Ovary (tissue), 9 donors: Measurements from ENCODE around the gene AP1S1. TPM values are rescaled to one million over a fixed set of nuclear protein-coding genes. Genes with fewer than 3 reads are reported as not detected.

Experiments used
- DNase-seq, 5 donors: peaks; one replicate each; pipeline ENCODE4 v3.0.0-alpha.2; 2019 to 2020
- H3K27ac ChIP-seq, 2 donors: fragments of 200-600 bp; one replicate each; pipeline versions ENCODE4 v1.5.1 to v1.8.0; 2019 to 2022
- H3K27me3 ChIP-seq: fragments of 200-600 bp; one replicate; pipeline ENCODE4 v1.8.0; 2022
- H3K36me3 ChIP-seq: fragments of 200-600 bp; sonication (generic); one replicate; pipeline ENCODE4 v1.5.1; 2019
- H3K4me1 ChIP-seq: one replicate; pipeline ENCODE4 v1.8.1; 2013; ENCODE audit warnings: mild to moderate bottlenecking, moderate library complexity; ENCODE audit not compliant: insufficient read depth
- H3K4me3 ChIP-seq: fragments of 200-600 bp; sonication (generic); one replicate; pipeline ENCODE4 v1.5.1; 2017
- H3K9me3 ChIP-seq, 2 donors: fragments of 200-600 bp in 1 of 2; sonication (generic) in 1 of 2; one replicate each; pipeline versions ENCODE4 v1.5.1 to v1.8.1; 2013 to 2019; ENCODE audit warnings: mild to moderate bottlenecking in 1 of 2, moderate library complexity in 1 of 2
- EP300 ChIP-seq: sonication (generic); formaldehyde crosslinking; IDR thresholded peaks from one replicate; pipeline ENCODE4 v1.6.1; 2017; ENCODE audit warnings: antibody characterized with exemption
- POLR2A ChIP-seq: fragments of 450-650 bp; IDR thresholded peaks from one replicate; pipeline ENCODE4 v1.6.1; 2017; ENCODE audit warnings: antibody characterized with exemption, mild to moderate bottlenecking, moderate library complexity
- whole genome bisulfite sequencing, 3 donors: extraction: QIAGEN DNeasy Blood & Tissue Kit in 1 of 3; methylation state at CpG; one replicate each; pipeline versions ENCODE4 v1.1.5 to v1.1.7; 2013 to 2017; 5-methylcytosine and 5-hydroxymethylcytosine counted together
- intact Hi-C, 4 donors: fragments of 100-400 bp; cut with DNase I; formaldehyde crosslinking; loops; one replicate each; pipeline versions ENCODE4 v1.11.0 to v1.15.1; 2022 to 2023
- polyA plus RNA-seq, 2 donors: library from polyadenylated mRNA; stranded (reverse); fragments of 200-250 nt in 1 of 2; fragments of 350-450 nt in 1 of 2; fragmentation: Illumina TruSeq in 1 of 2; extraction: RNeasy Lipid Tissue Mini Kit (QIAGEN cat#74804) in 1 of 2; gene quantifications; one replicate each; pipeline ENCODE4 v1.2.3, GENCODE V29; 2013 to 2014
- total RNA-seq, 7 donors: library from RNA; depleted of rRNA in 2 of 7; stranded (reverse); fragments of >200 nt in 2 of 7; fragmentation: NEBNext Ultra II Directional in 3 of 7; extraction: Animal tissue kit (Norgen Biotek cat#: 25700) in 3 of 7; gene quantifications; one replicate each; pipeline versions ENCODE4 v1.1.0 to v1.2.4, GENCODE V29; 2016 to 2023
- TF ChIP-seq, protein P1 (sequence below), 3 donors: fragments of 450-650 bp in 2 of 3; fragments of 200-600 bp in 1 of 3; IDR thresholded peaks; one replicate each; pipeline versions ENCODE4 v1.5.1 to v1.8.0; 2016 to 2022; ENCODE audit warnings: antibody characterized with exemption in 3 of 3, mild to moderate bottlenecking in 1 of 3
- donor health status: DM: no; HTN: no; CAD: no; lungs with moderate emphysema.
- donor health status: DM: no; HTN: no; CAD: no.
- donor health status: Bipolar disorder and iron deficiency.
- donor health status: DM: yes; HTN: yes; CAD: no.
- donor health status: DM: no; HTN: no; CAD: no.
- donor health status: DM: yes; HTN: yes; CAD: no.

AP1S1 gene
- total and polyA plus RNA-seq, 9 donors = 17.4 to 54.9 (median 27.0) TPM

DNA sequence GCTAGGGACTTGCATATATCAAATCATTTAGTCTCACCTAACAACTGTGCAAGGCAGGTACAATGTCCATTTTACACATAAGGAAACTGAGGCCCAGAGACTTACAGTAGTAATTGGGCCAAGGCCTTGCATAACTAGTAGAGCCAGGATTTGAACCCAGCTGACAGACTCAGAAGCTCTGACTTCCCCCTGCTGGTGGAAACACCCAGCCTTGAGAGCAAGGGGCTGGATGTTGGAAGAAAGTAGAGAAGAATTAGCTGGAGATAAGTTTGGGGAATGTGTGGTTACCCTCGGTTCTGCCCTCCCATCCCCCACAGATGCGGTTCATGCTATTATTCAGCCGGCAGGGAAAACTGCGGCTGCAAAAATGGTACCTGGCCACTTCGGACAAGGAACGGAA lies 2.0 kb downstream of the AP1S1 start:
- Histone ChIP-seq H3K27ac (no peak overlapping the region), H3K9me3 (no peaks in the 10 kb centered on the region), H3K4me1 (peaks cover 10% of the 10 kb centered on the region), H3K4me3 (no peak overlapping the region), H3K36me3 (no peaks in the 10 kb centered on the region), H3K27me3 (no peaks in the 10 kb centered on the region)
- intact Hi-C loops = no loop called here
- no peak for DNase-seq
- TF ChIP-seq EP300 (no peak), POLR2A (no peak)
- TF ChIP-seq, protein P1, sequence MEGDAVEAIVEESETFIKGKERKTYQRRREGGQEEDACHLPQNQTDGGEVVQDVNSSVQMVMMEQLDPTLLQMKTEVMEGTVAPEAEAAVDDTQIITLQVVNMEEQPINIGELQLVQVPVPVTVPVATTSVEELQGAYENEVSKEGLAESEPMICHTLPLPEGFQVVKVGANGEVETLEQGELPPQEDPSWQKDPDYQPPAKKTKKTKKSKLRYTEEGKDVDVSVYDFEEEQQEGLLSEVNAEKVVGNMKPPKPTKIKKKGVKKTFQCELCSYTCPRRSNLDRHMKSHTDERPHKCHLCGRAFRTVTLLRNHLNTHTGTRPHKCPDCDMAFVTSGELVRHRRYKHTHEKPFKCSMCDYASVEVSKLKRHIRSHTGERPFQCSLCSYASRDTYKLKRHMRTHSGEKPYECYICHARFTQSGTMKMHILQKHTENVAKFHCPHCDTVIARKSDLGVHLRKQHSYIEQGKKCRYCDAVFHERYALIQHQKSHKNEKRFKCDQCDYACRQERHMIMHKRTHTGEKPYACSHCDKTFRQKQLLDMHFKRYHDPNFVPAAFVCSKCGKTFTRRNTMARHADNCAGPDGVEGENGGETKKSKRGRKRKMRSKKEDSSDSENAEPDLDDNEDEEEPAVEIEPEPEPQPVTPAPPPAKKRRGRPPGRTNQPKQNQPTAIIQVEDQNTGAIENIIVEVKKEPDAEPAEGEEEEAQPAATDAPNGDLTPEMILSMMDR (IDR thresholded peaks at IDR 0.05) = no peak
- WGBS, 3 donors = 73% methylated on average over 6 of the region's 6 CpGs

DNA sequence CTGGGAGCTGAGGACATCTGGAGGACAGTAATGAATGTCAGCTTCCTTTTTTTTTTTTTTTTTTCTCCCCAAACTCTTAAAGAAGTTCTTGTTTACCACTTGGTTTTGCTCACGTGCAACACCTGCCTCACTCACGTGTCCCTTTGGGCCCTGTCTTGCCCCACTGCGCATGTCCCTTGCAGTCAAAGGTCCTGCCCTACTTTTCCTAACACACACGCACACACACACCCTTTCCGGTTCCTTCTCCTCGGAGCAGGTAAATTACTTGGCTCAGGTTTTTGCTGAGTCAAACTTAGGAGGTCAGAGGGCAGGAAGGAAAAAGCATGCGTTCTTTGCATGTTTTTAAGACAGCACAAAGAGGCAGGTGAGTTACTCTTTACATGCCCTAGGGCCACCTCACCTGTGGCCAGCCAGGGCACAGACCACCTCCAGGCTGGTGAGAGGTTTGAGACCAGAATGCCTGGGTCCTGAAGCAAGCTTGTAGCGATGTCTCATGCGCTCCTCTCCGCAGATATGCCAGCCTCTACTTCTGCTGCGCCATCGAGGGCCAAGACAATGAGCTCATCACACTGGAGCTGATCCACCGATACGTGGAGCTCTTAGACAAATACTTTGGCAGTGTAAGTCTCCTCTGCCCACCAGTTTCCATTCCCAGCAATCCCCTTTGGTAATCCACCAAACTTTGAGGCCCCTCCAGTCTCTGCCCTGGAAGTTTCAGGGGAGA lies 2.8 kb downstream of the AP1S1 start:
- Histone ChIP-seq H3K27me3 (no peaks in the 10 kb centered on the region), H3K9me3 (no peaks in the 10 kb centered on the region), H3K4me3 (no peak overlapping the region), H3K36me3 (no peaks in the 10 kb centered on the region), H3K27ac (no peak overlapping the region), H3K4me1 (peaks cover 10% of the 10 kb centered on the region)
- no peak for TF ChIP-seq EP300
- TF ChIP-seq, protein P1 (IDR thresholded peaks at IDR 0.05) = no peak
- no peak for TF ChIP-seq POLR2A
- no peak for DNase-seq
- 87 to 90% (median 88%) methylated on average over 14 of the region's 14 CpGs for WGBS, 3 donors
- intact Hi-C loops = no loop called here

DNA sequence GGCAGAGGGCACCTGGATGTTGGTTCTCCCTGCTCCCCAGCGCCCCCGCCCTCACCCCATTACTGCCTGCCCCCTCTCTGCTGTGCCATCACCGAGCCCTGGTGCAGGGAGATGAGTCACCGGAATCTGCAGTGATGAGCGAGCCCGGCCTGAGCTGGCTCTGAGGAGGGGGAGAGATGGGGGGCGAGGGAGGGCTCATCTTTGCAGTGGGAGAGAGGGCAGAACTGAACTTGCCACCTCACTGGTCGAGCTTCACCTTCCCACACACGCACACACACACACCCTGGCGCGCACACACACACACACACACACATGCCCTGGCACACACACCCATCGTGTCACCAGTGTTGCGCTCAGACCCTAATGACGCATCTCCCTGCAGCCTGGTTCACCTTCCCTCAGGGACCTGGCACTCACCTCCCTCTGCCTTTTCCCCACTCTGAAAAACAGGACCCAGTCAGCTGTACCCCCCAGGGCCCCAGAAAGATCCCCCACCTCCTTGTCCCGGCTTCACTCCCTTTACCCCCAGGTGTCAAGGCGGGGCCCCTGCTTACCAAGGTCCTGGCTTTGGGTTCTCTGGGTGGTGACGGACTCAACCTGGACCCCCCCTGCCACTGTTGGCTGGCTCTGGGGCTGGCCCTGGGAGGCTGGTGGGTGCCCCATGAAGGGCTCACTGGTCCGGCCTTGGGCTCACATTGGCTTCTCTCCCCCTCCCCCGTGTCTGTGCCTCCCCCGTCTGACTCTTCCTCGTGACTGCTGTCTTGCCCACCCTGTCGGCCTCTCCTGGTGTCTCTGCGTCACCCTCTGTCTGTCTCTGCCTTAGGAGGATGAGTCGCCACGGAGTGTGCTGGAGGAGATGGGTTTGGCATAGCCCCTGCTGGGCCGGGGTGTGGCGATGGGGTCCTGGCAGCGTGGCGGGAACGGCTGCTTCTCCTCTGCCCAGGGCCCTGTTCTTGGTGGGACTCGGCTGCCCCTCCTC lies 5.7 kb downstream of the AP1S1 start:
- intact Hi-C loops = loop anchor here in 2 of 4 donors (10.0 kb wide), 2 partner anchors 105 to 265 kb away; partner anchors contain the start of gene ACHE (in 1 of the 2)
- Histone ChIP-seq H3K27ac (no peak overlapping the region), H3K27me3 (no peaks in the 10 kb centered on the region), H3K9me3 (no peaks in the 10 kb centered on the region), H3K4me1 (peaks cover 17% of the 10 kb centered on the region), H3K4me3 (no peak overlapping the region), H3K36me3 (no peaks in the 10 kb centered on the region)
- no peak for DNase-seq
- TF ChIP-seq EP300 (no peak), POLR2A (no peak)
- TF ChIP-seq, protein P1 (IDR thresholded peaks at IDR 0.05) = no peak
- 72 to 82% (median 78%) methylated on average over 31 of the region's 31 CpGs for WGBS, 3 donors

DNA sequence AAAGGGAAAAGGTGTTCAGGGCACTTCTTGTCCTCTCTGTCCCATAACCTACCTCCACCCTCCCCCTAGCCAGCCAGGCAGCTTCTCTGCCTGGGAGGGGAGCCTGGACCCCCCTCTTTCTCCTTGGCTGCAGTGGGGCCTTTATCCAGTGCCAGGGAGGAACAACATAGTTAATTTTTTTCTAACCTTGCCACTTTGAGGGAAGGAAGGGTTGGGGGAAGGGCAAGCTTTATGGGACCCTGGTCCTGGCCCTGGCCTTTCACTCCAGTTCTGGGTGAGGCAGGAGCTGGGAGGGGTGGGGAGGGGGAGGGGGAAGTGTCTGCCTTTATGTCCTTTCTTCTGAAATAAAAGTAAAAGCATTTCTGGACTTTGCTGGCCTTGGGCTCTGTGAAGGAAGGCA lies 6.6 kb downstream of the AP1S1 start:
- Histone ChIP-seq H3K36me3 (no peaks in the 10 kb centered on the region), H3K4me3 (no peak overlapping the region), H3K9me3 (no peaks in the 10 kb centered on the region), H3K4me1 (peaks cover 14% of the 10 kb centered on the region), H3K27me3 (no peaks in the 10 kb centered on the region), H3K27ac (no peak overlapping the region)
- no peak for TF ChIP-seq EP300
- TF ChIP-seq POLR2A = no peak
- TF ChIP-seq, protein P1 (IDR thresholded peaks at IDR 0.05) = no peak
- DNase-seq = no peak
- intact Hi-C loops = loop anchor here in 2 of 4 donors (10.0 kb wide), 2 partner anchors 104 to 266 kb away; partner anchors contain the start of gene ACHE (in 1 of the 2)
